ENCODE data around the gene SLC22A23.

- TF ChIP-seq MXD4 (CRISPR knock-in tag; IDR thresholded peaks at IDR 0.05; ENCODE audit: borderline replicate concordance) (no peak), ZNF138 (CRISPR knock-in tag; conservative IDR thresholded peaks at IDR 0.05) (no peak)
- TF ChIP-seq, protein P1, sequence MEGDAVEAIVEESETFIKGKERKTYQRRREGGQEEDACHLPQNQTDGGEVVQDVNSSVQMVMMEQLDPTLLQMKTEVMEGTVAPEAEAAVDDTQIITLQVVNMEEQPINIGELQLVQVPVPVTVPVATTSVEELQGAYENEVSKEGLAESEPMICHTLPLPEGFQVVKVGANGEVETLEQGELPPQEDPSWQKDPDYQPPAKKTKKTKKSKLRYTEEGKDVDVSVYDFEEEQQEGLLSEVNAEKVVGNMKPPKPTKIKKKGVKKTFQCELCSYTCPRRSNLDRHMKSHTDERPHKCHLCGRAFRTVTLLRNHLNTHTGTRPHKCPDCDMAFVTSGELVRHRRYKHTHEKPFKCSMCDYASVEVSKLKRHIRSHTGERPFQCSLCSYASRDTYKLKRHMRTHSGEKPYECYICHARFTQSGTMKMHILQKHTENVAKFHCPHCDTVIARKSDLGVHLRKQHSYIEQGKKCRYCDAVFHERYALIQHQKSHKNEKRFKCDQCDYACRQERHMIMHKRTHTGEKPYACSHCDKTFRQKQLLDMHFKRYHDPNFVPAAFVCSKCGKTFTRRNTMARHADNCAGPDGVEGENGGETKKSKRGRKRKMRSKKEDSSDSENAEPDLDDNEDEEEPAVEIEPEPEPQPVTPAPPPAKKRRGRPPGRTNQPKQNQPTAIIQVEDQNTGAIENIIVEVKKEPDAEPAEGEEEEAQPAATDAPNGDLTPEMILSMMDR (IDR thresholded peaks at IDR 0.05), result no peak
Observed at GRCh38 chr6:3280866-3281465, 175.9 kb downstream of the SLC22A23 start.
